Bronchial epithelial cell (primary cell): Measurements from ENCODE around the gene ATP1B1. TPM values are rescaled to one million over a fixed set of nuclear protein-coding genes. Genes with fewer than 3 reads are reported as not detected.

Experiments used
- DNase-seq: peaks from one replicate; pipeline ENCODE4 v3.0.0-alpha.2; 2010; ENCODE audit warnings: low read depth
- FAIRE-seq: peaks from 2 replicates; lab custom pipeline; 2011; peaks lifted over from hg19 to GRCh38; lab: Jason Lieb, UNC
- H3K27me3 ChIP-seq: 2 replicates; pipeline ENCODE4 v1.5.1; 2011; ENCODE audit warnings: low read length; ENCODE audit not compliant: control insufficient read depth, insufficient read depth
- H3K36me3 ChIP-seq: 2 replicates; pipeline ENCODE4 v1.5.1; 2011; ENCODE audit warnings: low read length; ENCODE audit not compliant: control insufficient read depth, insufficient read depth
- H3K4me3 ChIP-seq: 2 replicates; pipeline ENCODE4 v1.5.1; 2011; ENCODE audit warnings: mild to moderate bottlenecking, low read depth, low read length, control low read depth
- CTCF ChIP-seq: IDR thresholded peaks from 2 replicates; pipeline ENCODE4 v1.5.1; 2011; ENCODE audit warnings: mild to moderate bottlenecking, moderate library complexity, low read length, control low read depth, inconsistent platforms; ENCODE audit not compliant: insufficient read depth, severe bottlenecking
- total RNA-seq: library from RNA; depleted of rRNA; stranded (reverse); fragments of >200 nt; gene quantifications from 2 replicates; pipeline ENCODE4 v1.2.1, GENCODE V29; 2014

Gene ATP1B1
- total RNA-seq, 1 donor from 2014 or later: 49.0 TPM

DNA sequence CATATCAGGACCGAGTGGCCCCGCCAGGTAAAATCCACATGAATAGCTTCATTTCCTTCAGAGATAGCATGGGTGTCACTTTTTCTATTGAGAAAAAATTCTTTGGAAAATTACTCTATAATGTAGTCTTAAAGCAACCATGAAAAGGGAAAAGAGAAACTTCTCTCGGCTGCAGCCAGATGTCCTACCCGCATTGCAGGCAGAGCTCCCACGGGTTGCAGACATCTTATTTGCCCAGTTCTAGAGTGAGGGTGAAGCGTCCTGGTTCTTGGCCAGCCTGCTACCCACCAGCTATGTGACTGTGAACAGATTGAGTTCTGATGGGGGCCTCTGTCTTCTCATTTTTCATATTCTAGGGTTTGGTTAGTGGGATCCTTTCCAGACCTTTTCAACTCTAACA, 5.0 kb downstream of the ATP1B1 start:
- H3K4me3 ChIP-seq: no peak overlapping the region
- FAIRE-seq (no peak), DNase-seq (no peak)
- H3K36me3 ChIP-seq: peaks cover 6% of the 10 kb centered on the region
- TF ChIP-seq CTCF: no peak
- no peaks in the 10 kb centered on the region for H3K27me3 ChIP-seq

GRCh38 chr1:169112241-169112640, 5.8 kb downstream of the ATP1B1 start:
- no peak overlapping the region for H3K4me3 ChIP-seq
- no peak for FAIRE-seq
- H3K27me3 ChIP-seq: no peaks in the 10 kb centered on the region
- peaks cover 6% of the 10 kb centered on the region for H3K36me3 ChIP-seq
- no peak for TF ChIP-seq CTCF
- DNase-seq: no peak

DNA sequence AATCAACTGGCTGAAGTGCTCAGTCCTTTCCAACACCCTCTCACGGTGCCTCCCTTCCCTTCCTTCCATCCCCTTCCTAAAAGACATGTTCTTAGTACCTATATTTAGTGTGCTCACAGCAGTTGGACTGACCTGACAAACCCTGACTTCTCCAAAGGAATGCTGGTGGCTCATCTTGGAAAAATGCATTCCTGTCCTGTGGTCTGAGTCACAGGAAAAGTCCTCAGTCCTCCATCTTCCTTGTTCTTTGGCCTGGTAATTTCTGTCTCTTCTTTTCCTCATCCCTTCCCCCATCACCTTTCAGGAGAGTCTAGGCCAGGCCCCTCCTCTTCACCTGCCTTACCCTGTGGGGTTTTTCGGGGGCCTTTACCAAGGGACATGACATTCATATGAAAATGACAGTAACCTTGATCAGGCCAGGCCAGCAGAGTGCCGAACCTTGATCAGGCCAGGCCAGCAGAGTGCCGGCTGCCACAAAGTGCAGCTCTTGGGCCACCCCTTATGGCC, 7.2 kb downstream of the ATP1B1 start:
- TF ChIP-seq CTCF: no peak
- Histone ChIP-seq H3K4me3 (no peak overlapping the region), H3K27me3 (no peaks in the 10 kb centered on the region), H3K36me3 (peaks cover 6% of the 10 kb centered on the region)
- DNase-seq (peak; percentile 96), FAIRE-seq (peak; percentile 13)

DNA sequence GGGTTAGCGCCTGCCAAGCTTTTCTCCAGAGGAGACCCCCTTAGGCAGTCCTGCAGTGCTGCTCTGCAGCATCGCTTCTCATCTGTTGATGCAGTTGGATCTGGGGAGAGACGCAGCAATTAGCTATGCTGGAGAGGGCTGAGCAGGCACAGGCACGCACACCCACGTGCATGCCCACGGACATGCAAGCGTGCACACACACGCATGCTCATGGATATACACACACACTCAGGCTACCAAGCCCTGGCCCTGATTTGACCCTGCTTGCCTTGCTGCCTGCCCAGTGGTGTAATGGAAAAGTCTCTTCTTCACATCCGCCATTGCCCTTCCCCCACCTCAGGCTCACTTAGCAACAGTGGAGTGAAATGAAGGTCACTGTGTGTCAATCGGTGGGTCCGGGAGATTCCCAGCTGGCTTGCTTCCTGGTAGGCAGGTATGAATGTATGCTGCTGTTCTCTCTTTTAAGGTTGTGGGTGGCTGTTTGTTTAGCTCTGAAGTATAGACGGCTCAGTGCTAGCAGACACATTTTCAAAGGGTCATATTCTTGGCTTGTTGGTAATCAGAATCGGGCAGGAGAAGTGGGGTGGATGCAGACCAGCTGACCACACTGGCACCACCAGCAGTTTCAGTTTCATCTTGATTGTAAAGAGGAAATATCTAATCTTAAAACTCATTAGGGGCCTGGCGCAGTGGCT, 9.5 kb downstream of the ATP1B1 start:
- TF ChIP-seq CTCF: no peak
- H3K27me3 ChIP-seq: no peaks in the 10 kb centered on the region
- DNase-seq (peak; percentile 93), FAIRE-seq (no peak)
- H3K4me3 ChIP-seq: no peak overlapping the region
- peaks cover 6% of the 10 kb centered on the region for H3K36me3 ChIP-seq

- no peak overlapping the region for H3K4me3 ChIP-seq
- H3K36me3 ChIP-seq: peaks cover 3% of the 10 kb centered on the region
- no peak for TF ChIP-seq CTCF
- H3K27me3 ChIP-seq: no peaks in the 10 kb centered on the region
- FAIRE-seq: no peak
- no peak for DNase-seq
Observed at GRCh38 chr1:169117014-169117413, 10.5 kb downstream of the ATP1B1 start.
